Measurements from ENCODE around the gene TFAP2A. TPM values are rescaled to one million over a fixed set of nuclear protein-coding genes. Genes with fewer than 3 reads are reported as not detected.

The TFAP2A gene
- total and polyA plus RNA-seq, 12 donors, result 0.12 to 0.95 (median 0.20) TPM; not detected in 2

DNA sequence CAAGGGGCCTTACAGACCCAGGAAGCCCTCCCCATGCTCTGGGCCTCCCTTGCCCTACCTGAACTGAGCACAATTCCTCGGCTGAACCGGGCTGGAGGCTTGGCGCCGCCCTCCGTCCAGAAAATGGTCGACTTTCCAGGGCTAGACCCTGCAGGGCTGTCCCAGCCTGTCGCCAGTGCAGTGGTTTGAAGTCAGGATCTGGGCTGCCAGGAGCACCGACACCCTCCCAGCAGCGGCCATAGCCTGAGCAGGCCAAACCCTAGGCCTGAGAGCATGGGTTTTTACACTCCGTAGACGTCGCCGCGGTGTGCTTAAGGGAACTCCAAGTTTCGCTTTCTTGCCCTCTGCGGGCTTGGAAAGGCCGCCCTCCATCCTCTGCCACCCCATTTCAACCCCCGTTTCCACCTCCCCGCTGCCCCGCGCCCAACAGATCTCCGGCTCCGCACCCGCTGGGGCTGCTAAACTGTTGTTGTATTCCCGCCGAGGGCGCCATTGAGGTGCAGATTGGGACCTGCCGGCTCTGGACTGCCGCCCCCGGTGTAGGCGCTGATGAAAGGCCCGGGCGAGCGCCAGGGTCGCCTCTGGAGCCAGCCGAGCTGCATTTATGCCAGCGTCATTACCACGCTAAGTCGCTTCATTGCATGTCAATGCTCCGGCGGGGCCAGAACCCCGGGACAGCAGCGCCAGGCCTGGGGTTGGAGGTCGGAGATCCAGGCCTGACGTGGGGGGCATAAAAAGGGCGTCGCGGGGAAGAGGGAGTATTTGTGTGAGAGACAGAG is 2.2 kb upstream of the TFAP2A start:
- WGBS, 2 donors, result 7 to 11% methylated on average over 48 of the region's 48 CpGs
- Histone ChIP-seq H3K4me3 (peak overlapping the region in 7 of 10 donors; percentile 10 to 32 (median 26)), H3K4me1 (peaks cover 5 to 55% (median 38%) of the 10 kb centered on the region in 9 donors), H3K27ac (no peak overlapping the region), H3K27me3 (peaks cover 72 to 100% (median 98%) of the 10 kb centered on the region in 7 donors), H3K36me3 (no peaks in the 10 kb centered on the region), H3K9me3 (no peaks in the 10 kb centered on the region)
- ATAC-seq (no peak), DNase-seq (no peak)
- TF ChIP-seq, protein P1, sequence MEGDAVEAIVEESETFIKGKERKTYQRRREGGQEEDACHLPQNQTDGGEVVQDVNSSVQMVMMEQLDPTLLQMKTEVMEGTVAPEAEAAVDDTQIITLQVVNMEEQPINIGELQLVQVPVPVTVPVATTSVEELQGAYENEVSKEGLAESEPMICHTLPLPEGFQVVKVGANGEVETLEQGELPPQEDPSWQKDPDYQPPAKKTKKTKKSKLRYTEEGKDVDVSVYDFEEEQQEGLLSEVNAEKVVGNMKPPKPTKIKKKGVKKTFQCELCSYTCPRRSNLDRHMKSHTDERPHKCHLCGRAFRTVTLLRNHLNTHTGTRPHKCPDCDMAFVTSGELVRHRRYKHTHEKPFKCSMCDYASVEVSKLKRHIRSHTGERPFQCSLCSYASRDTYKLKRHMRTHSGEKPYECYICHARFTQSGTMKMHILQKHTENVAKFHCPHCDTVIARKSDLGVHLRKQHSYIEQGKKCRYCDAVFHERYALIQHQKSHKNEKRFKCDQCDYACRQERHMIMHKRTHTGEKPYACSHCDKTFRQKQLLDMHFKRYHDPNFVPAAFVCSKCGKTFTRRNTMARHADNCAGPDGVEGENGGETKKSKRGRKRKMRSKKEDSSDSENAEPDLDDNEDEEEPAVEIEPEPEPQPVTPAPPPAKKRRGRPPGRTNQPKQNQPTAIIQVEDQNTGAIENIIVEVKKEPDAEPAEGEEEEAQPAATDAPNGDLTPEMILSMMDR (IDR thresholded peaks at IDR 0.05), result no peak
- intact Hi-C loops (cut with DNase I), result no loop called here

DNA sequence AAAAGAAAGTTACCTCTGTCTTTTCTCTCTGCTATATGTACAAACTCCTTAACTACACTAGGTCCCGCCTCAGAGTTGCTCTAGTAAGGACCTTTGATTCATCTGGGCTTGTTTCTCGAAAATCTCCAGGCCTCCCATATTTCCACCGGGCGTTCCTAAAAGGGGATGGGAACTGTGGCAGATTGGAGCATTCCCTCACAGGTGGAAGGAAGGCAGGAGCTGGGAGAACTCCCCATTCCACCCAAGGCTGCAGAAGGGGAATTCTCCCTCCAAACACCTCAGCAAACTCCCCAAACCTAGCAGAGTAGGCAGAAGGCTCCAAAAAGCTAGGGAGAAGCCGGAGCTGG is 1.6 kb upstream of the TFAP2A start:
- TF ChIP-seq, protein P1 (IDR thresholded peaks at IDR 0.05), result no peak
- Histone ChIP-seq H3K27ac (no peak overlapping the region), H3K4me1 (peaks cover 9 to 59% (median 42%) of the 10 kb centered on the region in 9 donors), H3K36me3 (no peaks in the 10 kb centered on the region), H3K9me3 (no peaks in the 10 kb centered on the region), H3K4me3 (peak overlapping the region in 4 of 10 donors; percentile 25 to 31 (median 27)), H3K27me3 (peaks cover 66 to 100% (median 98%) of the 10 kb centered on the region in 7 donors)
- no peak for DNase-seq
- ATAC-seq, result no peak
- intact Hi-C loops (cut with DNase I), result no loop called here
- WGBS, 2 donors, result 26 to 42% methylated on average over 5 of the region's 5 CpGs

DNA sequence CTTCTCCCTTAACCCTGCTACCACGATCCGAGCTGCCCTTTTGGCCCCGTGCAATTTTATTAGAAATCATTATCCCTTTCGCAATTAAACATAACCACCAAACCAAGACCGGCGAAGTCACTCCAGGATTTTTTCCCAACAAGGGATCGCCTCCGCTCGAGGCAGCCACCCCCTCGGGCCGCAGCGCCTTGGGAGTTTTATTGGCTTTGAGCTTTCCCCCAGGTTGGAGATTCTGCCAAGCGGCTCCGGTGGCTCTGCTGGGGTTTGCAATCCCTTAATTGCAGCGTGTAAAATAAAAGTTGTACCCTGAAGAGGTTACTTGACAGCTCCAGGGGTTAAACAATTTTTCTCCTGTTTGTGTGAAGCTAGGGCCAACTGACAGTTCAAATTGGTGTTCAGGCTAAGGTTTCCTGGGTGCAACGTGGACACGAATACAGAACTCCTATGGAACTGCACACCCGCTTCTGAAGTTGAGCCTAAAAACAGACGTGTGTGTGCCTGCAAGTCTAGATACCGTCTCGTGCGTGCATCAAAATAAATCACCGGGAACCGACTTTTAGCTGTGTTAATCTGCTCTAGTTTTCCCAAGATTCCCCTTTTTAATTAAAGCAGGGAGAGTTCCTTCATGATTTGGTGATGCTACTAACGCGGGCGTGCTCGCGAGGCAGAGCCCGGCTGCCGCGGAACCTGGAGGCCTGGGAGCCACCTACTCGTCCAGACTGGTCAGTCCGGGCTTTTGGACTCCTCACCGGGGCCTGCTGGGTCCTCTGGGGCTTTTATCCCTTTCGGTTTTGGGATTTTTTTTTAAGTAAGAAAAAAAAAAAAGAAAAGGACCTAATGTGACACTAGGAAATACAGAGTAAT is 975 bp upstream of the TFAP2A start:
- Histone ChIP-seq H3K27me3 (peaks cover 61 to 100% (median 98%) of the 10 kb centered on the region in 7 donors), H3K4me1 (peaks cover 11 to 65% (median 48%) of the 10 kb centered on the region in 9 donors), H3K27ac (no peak overlapping the region), H3K36me3 (no peaks in the 10 kb centered on the region), H3K4me3 (peak overlapping the region in 1 of 10 donors; percentile 13), H3K9me3 (no peaks in the 10 kb centered on the region)
- DNase-seq (no peak), ATAC-seq (no peak)
- TF ChIP-seq, protein P1 (IDR thresholded peaks at IDR 0.05), result no peak
- intact Hi-C loops (cut with DNase I), result no loop called here
- 13 to 14% methylated on average over 36 of the region's 36 CpGs for WGBS, 2 donors

Measured in heart right ventricle (tissue), 16 donors.